Tibial nerve (tissue), 4 donors: ENCODE data around the gene RPP14. TPM values are rescaled to one million over a fixed set of nuclear protein-coding genes. Genes with fewer than 3 reads are reported as not detected.
"Not testable (repeated sequence)": the region's sequence is repeated elsewhere in the genome, so short reads cannot be mapped to it uniquely, and the experiment has no call there.

Experiments used
- DNase-seq, 2 donors: peaks; one replicate each; pipeline ENCODE4 v3.0.0-alpha.2; 2019; ENCODE audit warnings: low spot score in 2 of 2
- H3K27ac ChIP-seq, 4 donors: fragments of 200-600 bp; sonication (generic) in 3 of 4; one replicate each; pipeline ENCODE4 v1.5.1; 2017 to 2019; ENCODE audit warnings: mild to moderate bottlenecking in 1 of 4
- H3K27me3 ChIP-seq, 2 donors: fragments of 200-600 bp; sonication (generic) in 1 of 2; one replicate each; pipeline versions ENCODE4 v1.5.1 to v1.6.0; 2017 to 2019
- H3K36me3 ChIP-seq, 3 donors: fragments of 200-600 bp; sonication (generic); one replicate each; pipeline ENCODE4 v1.5.1; 2018 to 2019
- H3K4me1 ChIP-seq, 4 donors: fragments of 200-600 bp; sonication (generic) in 3 of 4; one replicate each; pipeline ENCODE4 v1.5.1; 2017 to 2019
- H3K4me3 ChIP-seq, 4 donors: fragments of 200-600 bp; sonication (generic) in 3 of 4; one replicate each; pipeline ENCODE4 v1.5.1; 2017 to 2019; ENCODE audit warnings: mild to moderate bottlenecking in 1 of 4, moderate library complexity in 1 of 4
- H3K9me3 ChIP-seq, 4 donors: fragments of 200-600 bp; sonication (generic) in 3 of 4; one replicate each; pipeline ENCODE4 v1.5.1; 2017 to 2019
- CTCF ChIP-seq, 5 experiments: fragments of 200-600 bp in 3 of 5; fragments of 450-650 bp in 2 of 5; sonication (generic) in 3 of 5; IDR thresholded peaks; one replicate each; pipeline ENCODE4 v1.5.1; 2016 to 2019; ENCODE audit warnings: antibody characterized with exemption in 5 of 5, mild to moderate bottlenecking in 3 of 5, moderate library complexity in 2 of 5
- EP300 ChIP-seq, 2 donors: sonication (generic); formaldehyde crosslinking; IDR thresholded peaks; one replicate each; pipeline ENCODE4 v1.6.1; 2017; ENCODE audit warnings: antibody characterized with exemption in 2 of 2, mild to moderate bottlenecking in 1 of 2
- POLR2A ChIP-seq, 2 donors: fragments of 450-650 bp; IDR thresholded peaks; one replicate each; pipeline ENCODE4 v1.6.1; 2017; ENCODE audit warnings: antibody characterized with exemption in 2 of 2, mild to moderate bottlenecking in 2 of 2, moderate library complexity in 2 of 2
- WGBS, 2 donors: methylation state at CpG; one replicate each; pipeline ENCODE4 v1.1.5; 2018; 5-methylcytosine and 5-hydroxymethylcytosine counted together
- total RNA-seq, 4 donors: library from RNA; depleted of rRNA; stranded (reverse); fragments of >200 nt; gene quantifications; one replicate each; pipeline ENCODE4 v1.1.0, GENCODE V29; 2016

Gene RPP14
- total RNA-seq, 4 donors from 2014 or later = 5.7 to 14.0 (median 8.6) TPM

DNA sequence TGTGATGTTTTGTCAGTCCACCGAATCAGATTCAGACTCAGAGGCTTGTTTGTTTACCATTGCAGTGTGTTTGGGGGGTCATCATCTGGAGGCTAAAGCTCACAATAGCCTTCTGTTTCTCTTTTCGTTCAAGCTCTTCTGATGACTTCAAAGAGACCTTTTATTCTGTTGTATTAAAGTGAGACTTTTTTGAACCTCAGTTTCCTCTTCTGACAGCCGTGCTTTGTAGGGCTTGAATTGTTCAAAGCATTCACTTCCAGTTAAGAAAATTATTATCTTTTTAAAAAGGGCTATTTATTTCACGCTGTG, 27.9 kb downstream of the RPP14 start:
- Histone ChIP-seq H3K36me3 (no peaks in the 10 kb centered on the region), H3K9me3 (no peaks in the 10 kb centered on the region), H3K4me1 (peaks cover 0 to 51% (median 12%) of the 10 kb centered on the region in 4 donors), H3K4me3 (peak overlapping the region; percentile 80 to 92 (median 84)), H3K27ac (peak overlapping the region; percentile 50 to 87 (median 76)), H3K27me3 (no peaks in the 10 kb centered on the region)
- WGBS, 2 donors = 10 to 11% methylated on average over 4 of the region's 4 CpGs
- TF ChIP-seq EP300 (IDR thresholded peaks at IDR 0.05) (no peak), CTCF (IDR thresholded peaks at IDR 0.05) (no peak), POLR2A (IDR thresholded peaks at IDR 0.05) (no peak)
- DNase-seq = no peak

DNA sequence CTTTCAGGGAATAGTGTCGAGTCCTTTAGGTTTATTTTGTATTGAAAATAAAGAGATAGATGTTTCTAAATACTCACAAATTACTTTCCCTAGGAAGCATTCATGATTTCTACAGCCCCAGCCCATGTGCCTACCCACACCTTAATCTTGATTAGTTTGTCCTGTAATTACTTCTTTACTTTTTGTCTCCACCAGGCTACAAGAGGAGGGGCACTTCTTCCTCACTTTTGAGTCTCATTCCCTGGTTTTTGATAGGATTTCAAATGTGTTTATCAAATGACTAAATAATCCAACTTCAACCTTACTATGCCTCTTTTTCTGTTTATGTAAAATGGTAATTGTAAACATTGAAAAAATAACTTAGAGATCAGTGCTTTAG, 28.4 kb downstream of the RPP14 start:
- 51 to 57% methylated on average over 1 of the region's 1 CpG for WGBS, 2 donors
- no peak for DNase-seq
- Histone ChIP-seq H3K4me1 (peaks cover 0 to 51% (median 12%) of the 10 kb centered on the region in 4 donors), H3K27ac (peak overlapping the region in 3 of 4 donors; percentile 76 to 87 (median 76)), H3K9me3 (no peaks in the 10 kb centered on the region), H3K4me3 (peak overlapping the region in 2 of 4 donors; percentile 86 to 92), H3K27me3 (no peaks in the 10 kb centered on the region), H3K36me3 (peaks cover 0 to 1% (median 0%) of the 10 kb centered on the region in 3 donors)
- no peak for TF ChIP-seq POLR2A (IDR thresholded peaks at IDR 0.05)

DNA sequence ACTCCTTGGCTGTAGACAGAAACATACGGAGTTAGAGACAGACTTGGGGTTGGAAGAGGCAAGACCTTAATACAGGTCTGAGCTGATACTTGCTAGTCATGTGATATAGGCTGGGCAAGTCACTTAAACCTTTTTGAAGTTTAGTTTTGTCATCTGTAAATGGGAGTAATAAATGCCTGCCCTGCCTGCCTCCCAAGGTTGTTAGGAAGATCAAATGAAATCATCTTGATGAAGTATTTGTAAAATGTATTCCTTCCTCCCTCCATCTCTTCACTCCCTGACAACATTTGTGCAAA, 29.6 kb downstream of the RPP14 start:
- H3K4me1 ChIP-seq = peaks cover 0 to 51% (median 12%) of the 10 kb centered on the region in 4 donors
- peak overlapping the region in 3 of 4 donors; percentile 6 to 87 (median 76) for H3K27ac ChIP-seq

DNA sequence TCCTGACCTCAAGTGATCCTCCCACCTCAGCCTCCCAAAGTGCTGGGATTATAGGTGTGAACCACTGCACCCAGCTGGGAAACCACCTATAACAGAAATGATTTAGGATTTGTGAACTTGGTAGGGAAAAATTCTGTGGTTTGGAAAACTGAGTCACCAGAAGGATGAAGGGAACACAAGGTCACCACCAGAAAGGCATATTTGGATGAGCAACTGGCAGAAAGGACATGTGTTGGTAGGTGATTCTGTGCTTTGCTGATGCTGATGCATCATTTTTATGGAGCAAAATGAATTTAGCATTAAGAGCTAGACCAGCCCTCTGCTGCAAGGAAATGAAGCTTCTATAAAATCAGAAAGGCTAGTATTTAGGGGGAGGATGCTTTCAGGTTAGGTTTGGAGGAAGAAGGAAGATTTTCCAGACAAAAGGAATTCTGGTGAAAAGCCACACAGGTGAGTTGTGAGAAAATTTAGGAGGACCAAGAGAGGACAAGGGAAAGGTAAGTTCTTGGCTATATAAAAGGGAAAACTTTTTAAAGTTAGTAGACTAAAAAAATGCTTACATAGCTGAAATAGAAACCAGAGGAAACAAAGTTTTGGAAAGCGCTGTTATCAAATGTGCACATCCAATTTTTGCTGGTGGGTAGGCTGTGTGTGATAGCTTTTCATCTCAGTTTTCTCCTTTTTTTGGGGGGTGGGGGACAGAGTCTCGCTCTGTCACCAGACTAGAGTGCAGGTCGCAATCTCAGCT, 30.3 kb downstream of the RPP14 start:
- Histone ChIP-seq H3K4me1 (peaks cover 0 to 48% (median 12%) of the 10 kb centered on the region in 4 donors), H3K4me3 (no peak overlapping the region), H3K36me3 (peaks cover 0 to 10% (median 0%) of the 10 kb centered on the region in 3 donors), H3K27ac (peak overlapping the region in 1 of 4 donors; percentile 76), H3K27me3 (no peaks in the 10 kb centered on the region), H3K9me3 (no peaks in the 10 kb centered on the region)
- TF ChIP-seq CTCF (IDR thresholded peaks at IDR 0.05) = no peak
- no peak for TF ChIP-seq EP300 (IDR thresholded peaks at IDR 0.05)
- no peak for TF ChIP-seq POLR2A (IDR thresholded peaks at IDR 0.05)
- 95% methylated on average over 3 of the region's 3 CpGs for WGBS, 2 donors
- no peak for DNase-seq

More for the DNA sequence above, 29.6 kb downstream of the RPP14 start:
- 34 to 40% methylated on average over 1 of the region's 1 CpG for WGBS, 2 donors
- Histone ChIP-seq H3K9me3 (no peaks in the 10 kb centered on the region), H3K36me3 (peaks cover 0 to 10% (median 0%) of the 10 kb centered on the region in 3 donors), H3K4me3 (peak overlapping the region in 1 of 4 donors; percentile 1), H3K27me3 (no peaks in the 10 kb centered on the region)
- TF ChIP-seq CTCF (IDR thresholded peaks at IDR 0.05) (no peak), EP300 (IDR thresholded peaks at IDR 0.05) (no peak), POLR2A (IDR thresholded peaks at IDR 0.05) (no peak)
- DNase-seq = no peak

DNA sequence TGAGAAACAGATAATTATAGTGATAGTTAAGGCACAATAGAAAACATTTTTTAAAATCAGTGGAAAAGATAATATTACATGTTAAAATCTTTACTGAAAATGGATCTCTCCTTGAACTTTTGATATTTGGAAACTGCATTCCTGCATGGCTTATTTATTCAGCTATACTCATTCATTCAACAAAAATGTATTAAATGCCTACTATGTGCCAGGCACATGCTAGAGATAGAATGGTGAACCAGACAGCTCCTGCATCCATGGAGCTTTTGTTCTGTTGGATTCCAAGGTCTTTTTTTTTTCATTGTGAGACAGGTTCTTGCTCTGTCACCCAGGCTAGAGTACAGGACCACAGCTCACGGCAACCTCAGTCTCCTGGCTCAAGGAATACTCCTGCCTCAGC, 31.1 kb downstream of the RPP14 start:
- Histone ChIP-seq H3K4me3 (no peak overlapping the region), H3K27me3 (no peaks in the 10 kb centered on the region), H3K9me3 (no peaks in the 10 kb centered on the region), H3K36me3 (peaks cover 0 to 10% (median 0%) of the 10 kb centered on the region in 3 donors), H3K4me1 (peaks cover 0 to 40% (median 9%) of the 10 kb centered on the region in 4 donors), H3K27ac (peak overlapping the region in 1 of 4 donors; percentile 40)
- no peak for DNase-seq
- TF ChIP-seq POLR2A (IDR thresholded peaks at IDR 0.05) = no peak
- TF ChIP-seq EP300 (IDR thresholded peaks at IDR 0.05) = no peak
- no peak for TF ChIP-seq CTCF (IDR thresholded peaks at IDR 0.05)
- WGBS, 2 donors = 73 to 77% methylated on average over 1 of the region's 1 CpG

DNA sequence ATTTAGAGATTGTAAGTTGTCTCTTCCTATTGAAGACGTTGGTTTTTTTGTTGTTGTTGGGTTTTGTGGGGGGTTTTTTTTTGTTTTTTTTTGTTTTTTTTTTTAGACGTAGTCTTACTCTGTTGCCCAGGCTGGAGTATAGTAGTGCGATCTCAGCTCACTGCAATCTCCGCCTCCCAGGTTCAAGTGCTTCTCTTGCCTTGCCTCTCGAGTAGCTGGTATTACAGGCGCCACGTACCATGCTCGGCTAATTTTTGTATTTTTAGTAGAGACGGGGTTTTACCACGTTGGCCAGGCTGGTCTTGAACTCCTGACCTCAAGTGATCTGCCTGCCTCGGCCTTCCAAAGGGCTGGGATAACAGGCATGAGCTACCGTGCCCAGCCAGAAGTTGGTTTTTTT, 33.1 kb downstream of the RPP14 start:
- H3K4me1 ChIP-seq = peaks cover 0 to 32% (median 11%) of the 10 kb centered on the region in 4 donors
- not testable (repeated sequence) for H3K27ac ChIP-seq
- 89 to 92% methylated on average over 12 of the region's 12 CpGs for WGBS, 2 donors

More for the DNA sequence above, 33.1 kb downstream of the RPP14 start:
- H3K27me3 ChIP-seq, H3K9me3 ChIP-seq, H3K4me3 ChIP-seq, DNase-seq: not testable (repeated sequence)
- H3K36me3 ChIP-seq = peaks cover 0 to 21% (median 0%) of the 10 kb centered on the region in 3 donors
